Activated T-cell treated with anti-CD3 and anti-CD28 coated beads, Interleukin-2, amount 50 U/mL, for 48 hours (primary cell): ENCODE data around the gene KLHL40.

ENCODE experiments used
- DNase-seq, 2 experiments: peaks; one replicate each; pipeline ENCODE4 v3.0.0-alpha.2; 2020

The KLHL40 gene

DNA sequence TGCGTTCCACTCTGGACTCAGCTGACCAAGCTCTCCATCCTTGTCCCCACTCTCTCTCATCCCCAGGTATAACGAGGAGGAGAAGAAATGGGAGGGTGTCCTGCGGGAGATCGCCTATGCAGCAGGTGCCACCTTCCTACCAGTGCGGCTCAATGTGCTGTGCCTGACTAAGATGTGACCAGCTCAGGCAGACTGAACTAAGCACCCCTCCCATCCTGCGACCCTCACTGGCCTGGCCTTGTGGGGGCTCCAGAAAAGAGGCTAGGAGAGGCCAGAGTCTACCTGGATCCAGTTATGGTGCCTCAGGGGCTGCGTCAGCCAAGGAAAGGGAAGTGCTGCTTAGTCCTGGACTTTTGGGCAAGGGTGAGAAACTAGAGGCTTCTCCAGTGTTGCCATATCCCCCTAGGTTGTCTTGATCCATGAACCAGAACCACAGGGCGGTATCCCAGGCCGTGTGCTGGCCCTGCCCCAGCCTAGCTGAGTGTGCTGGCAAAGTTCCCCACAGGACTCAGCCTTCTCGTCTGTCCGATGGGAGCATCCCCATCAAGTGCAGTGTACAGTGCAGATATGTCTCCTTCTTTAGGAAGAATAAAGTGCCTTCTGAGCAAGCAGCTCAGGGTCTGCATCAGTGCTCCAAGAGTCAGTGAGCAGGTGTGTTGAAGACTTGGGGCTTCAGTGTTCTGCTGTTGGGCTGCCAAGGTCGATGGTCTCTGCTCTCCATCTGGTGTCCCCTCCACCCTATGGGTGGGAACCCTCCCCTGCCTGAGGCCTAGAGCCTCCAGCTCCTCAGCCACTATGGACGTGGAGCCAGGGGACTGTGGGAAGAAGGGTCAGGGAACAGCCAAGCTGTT, 6.7 kb downstream of the KLHL40 start:
- DNase-seq = no peak

- no peak for DNase-seq
These were observed 7.6 kb downstream of the KLHL40 start for GRCh38 chr3:42692667-42693529.

GRCh38 chr3:42693530-42693930, 8.2 kb downstream of the KLHL40 start:
- DNase-seq = no peak

GRCh38 chr3:42694366-42694765, 9.0 kb downstream of the KLHL40 start:
- no peak for DNase-seq

GRCh38 chr3:42696356-42697288, 11.3 kb downstream of the KLHL40 start:
- DNase-seq = no peak

DNA sequence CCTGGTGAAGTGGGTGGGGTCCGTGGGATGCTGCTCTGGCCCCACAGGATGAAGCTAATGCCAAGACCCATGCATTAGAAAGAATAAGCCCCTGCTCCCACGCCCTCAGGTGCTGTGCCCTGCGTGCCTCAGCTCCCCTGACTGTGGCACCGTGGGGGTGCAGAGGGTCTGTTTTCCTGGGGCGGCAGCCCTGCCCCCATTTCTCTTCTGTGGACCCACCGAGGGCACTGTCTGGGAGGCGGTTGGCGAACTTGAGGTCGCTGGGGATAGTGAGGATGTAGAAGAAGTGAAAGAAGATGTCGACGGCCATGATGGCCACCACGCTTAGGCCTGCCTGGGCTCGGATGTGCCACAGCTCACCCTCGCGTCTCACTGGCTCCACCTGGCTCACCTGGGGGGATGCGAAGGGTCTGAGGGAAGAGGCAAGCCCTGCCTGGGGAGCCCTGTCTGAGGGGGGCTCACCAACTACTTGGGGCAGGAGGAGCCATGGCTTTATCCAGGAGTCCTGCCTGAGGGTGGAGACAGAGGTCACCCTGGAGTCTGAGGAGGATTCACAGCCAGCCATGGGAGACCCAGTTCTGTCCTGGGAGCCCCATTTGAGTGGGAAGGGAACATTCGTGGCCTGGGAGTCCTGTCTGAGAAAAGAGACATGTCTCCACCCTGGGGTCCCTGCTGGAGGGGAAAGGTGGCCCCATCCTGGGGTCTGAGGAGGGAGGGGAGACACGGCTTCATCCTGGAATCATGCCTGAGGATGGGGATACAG, 12.1 kb downstream of the KLHL40 start:
- peak in 1 of 2 experiments; percentile 7 for DNase-seq

DNA sequence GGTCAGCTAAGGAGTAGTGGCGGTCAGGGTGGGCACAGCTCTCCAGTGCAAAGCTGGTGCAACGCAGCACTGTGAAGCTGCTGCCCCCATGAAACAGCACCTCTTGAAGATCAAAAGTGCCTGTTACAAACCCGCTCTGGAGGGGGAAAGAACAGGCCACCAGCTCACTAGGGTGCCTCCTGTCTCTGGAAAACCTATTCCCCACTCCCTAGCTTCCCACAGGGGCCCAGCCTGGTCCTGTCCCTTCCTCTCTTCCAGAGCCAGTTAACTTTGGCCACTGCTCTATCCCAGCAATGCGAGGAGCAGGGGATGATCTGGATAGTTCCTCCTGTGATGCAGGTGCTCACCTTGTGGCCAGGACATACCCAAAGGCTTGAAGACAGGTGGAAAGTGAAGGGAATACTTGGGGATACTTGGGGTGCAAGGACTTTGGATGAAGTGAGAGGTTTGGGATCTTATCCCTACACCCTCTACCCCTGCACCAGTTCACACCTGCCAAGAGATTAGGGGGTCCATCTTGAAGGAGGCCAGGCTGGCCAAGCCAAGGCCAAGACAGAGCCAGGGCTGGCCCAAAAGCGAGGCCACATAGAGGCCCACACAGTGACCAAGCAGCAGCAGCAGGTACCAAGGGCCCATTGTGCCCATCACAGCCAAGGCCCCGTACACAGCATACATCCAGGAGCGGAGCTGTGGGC, 13.0 kb downstream of the KLHL40 start:
- DNase-seq = peak in 1 of 2 experiments; percentile 14

DNA sequence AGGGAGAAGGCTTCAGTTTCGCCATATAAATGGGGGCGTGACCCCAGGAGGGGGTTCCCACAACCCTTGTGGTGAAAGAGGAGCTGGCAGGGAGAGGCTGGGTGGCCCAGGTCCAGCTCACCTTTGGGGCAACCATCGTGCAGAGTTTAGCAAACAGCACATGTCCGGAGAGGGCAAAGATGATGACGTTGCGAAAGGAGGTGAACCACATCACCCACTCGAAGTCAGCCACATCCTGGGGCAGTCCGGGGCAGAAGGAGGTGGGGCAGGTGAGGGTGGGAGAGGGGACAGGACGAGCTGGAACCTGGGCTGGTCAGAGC, 13.5 kb downstream of the KLHL40 start:
- peak in 1 of 2 experiments; percentile 32 for DNase-seq

GRCh38 chr3:42699511-42699971, 14.2 kb downstream of the KLHL40 start:
- DNase-seq = no peak

DNA sequence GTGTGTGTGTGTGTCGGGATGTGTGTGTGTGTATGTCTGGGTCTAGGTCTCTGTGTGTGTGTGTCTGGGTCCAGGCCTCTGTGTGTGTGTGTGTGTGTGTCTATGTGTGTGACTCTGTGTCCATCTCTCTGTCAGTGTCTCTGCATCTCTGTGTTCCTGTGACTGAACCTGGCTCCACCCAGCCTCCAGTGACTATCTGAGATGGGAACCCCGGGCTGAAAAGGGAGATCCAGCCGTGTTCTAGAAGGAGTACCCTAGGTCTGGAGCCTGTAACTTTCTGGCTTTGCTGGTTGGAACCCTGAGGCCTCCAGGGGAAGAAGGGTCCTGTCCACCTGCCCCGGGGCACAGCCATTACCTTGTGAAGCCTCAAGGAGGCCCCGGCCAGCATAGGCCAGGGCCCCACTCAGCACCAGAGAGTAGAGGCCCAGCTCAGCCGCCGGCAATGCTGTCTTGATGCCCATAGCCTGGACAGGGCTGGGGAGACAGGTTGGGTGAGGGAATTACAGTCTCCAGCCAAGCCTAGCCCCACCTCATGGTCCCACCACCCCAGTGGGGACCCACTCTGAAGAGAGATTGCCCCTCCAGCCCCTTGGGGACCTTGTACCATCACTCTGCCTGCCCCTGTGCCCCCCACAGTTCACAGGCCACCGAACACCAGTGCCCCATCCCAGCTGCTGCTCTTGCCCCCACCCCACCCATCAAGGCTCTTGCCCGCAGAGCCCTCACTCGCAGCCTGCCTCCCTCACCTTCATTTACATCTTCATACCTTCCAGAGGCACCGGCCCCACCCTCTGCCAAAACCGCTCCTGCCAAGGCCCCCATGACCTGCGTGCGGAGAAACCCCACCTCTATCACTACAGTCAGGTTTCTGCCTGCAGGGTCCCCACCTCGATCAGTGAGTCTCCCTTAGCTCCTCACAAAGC, 15.3 kb downstream of the KLHL40 start:
- DNase-seq = peak in 1 of 2 experiments; percentile 9

DNA sequence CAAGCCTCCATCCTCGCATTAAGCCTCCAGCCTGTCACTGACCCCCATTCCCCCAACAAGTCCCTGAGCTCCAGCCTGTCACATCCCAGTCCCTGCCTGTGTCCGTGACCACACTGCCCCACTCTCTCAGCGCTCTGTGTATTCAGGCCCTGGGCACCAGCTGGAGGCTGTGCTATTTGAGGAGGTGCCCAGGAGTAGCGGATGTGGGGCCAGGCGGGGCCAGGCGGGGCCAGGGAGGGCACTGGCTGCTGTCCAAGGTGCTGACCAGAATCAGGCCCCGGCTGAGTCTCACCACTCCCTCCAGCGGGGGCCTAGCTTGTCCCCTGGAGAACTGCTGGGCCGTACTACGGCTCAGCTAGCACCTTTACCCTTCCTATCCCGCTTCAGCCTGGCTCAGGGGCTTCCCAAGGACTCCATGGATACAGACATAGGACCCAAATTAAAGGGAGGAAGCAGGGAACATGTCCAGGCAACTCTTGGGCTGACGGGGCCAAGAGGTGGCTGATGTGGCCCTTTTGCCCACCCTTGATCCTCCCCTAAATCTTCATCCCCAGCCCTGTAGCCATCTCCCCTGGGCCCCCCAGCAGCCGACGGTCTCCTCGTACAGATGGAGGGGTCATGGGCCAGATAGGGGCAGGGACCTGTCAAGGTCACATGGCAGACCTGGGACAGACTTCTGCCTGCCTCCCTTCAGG, 16.2 kb downstream of the KLHL40 start:
- peak; percentile 69 to 72 for DNase-seq

DNA sequence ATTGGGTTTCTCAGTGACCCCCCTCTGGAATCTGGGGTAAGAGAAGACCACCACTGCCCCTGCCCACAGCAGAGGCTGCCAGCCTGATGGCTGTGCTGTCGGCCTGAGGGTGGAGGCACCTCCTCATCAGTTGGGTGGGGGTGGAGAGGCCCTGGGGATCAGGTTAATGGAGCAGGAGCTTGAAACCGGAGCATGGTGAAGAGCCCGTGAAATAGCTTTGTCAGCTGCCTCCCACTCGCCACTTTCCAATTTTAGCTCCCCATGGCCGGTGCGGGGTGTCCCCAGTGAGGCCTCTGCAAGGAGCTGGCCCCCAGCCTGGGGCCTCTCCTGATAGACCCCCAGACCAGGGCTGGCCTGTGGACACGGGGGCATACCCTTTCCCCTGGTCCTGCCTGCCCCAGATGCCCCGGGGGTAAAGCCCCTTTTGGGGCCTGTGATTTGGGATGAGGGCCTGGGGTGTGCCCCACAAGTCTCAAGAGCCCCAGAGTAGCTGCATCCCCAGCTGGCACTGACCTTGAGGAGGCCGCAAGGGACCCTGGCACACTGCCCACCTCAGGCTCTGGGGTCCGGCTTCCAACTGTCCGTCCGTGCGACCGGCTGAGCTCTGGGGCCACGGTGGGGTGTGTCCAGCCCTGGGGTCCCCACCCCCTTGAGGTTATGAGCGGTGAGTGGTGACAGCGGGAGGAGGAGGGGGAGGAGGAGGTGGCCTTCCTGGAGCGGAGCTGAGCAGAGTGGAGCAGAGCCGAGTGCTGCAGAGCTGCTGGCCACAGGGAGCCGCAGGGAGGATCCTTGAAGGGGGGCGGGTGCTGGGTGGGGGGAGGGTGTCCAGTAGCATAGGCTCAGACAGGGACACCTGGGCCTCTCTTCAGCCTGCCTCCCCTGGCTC, 17.0 kb downstream of the KLHL40 start, which contains the start of gene HHATL:
TSS of gene HHATL (minus strand) at position 733 of the 886 bp plus-strand sequence. CDS start 1,972 bp downstream, outside the sequence.
- peak in 1 of 2 experiments; percentile 10 for DNase-seq

DNA sequence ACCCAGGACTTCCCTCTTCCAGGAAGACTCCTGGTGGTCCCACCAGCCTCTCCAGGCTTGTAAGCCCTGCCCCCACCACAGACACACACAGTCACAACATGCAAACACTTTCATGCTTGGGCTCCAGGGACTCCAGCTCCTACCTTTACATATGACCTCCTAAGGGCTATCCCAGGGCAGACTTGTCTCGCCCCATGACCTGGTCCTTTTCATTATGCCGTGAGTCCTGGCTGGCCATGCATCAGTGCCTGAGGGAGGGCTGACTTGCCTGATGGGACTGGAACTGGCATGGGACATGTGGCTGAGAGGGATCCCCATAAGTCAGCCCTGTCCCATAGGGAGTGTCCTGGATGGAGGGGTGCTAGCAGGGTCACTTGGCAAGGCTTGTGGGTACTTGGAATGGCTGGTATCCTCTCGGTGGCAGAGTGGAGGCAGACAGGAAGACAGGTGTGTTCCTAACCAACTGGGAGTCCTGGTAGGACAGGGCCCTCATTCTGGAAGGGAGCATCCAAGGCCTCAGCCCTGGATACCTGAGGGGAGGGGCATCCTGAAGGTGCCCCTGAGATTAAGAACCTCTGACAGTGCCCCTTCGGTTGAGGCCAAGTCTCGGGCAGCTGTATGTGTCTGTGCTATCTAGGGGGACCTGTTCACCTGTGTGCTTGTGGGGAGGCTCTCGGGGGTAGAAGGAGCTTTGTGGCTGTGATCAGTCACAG, 17.8 kb downstream of the KLHL40 start:
- peak in 1 of 2 experiments; percentile 7 for DNase-seq

- DNase-seq = no peak
These were observed 18.3 kb downstream of the KLHL40 start for GRCh38 chr3:42703695-42704025.

GRCh38 chr3:42704136-42704841, 19.0 kb downstream of the KLHL40 start:
- peak in 1 of 2 experiments; percentile 13 for DNase-seq

DNA sequence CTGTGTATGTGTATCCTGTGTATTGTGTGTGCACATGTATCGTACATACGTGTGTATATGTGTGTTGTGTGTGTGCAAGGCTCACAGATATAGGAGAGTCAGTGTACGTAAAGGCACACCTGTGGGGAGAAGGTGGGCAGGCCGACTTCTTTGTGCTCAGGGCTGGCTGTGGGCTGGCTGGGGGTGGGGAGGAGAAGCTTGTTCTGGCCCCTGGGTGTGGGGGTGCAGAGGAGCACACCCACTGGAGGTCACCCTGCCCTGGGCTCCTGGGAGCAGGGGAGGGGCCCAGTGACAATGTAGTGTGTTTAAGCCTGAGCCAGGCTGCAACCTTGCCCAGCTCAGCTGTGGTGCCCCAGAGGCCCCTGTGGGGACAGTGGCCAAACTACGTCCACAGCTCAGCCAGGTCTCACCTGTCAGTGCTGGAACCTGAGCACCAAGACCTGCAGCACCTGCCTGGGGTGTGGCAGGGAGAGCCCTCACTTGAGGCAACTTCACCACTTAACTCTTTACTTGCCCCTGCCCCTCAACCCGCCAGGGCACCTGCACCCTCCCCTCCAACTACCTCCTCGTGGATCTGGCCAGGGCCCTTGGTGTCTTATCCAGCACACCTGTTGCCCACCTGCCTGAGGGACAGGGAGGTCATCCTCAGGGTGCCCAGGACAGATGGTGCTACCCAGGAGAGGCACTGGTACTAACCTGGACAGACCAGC, 19.9 kb downstream of the KLHL40 start:
- no peak for DNase-seq
